Measurements from ENCODE around the gene NNMT. TPM values are rescaled to one million over a fixed set of nuclear protein-coding genes. Genes with fewer than 3 reads are reported as not detected.

NNMT gene
- total RNA-seq, 2 donors from 2014 or later = 83.7 to 240 TPM

DNA sequence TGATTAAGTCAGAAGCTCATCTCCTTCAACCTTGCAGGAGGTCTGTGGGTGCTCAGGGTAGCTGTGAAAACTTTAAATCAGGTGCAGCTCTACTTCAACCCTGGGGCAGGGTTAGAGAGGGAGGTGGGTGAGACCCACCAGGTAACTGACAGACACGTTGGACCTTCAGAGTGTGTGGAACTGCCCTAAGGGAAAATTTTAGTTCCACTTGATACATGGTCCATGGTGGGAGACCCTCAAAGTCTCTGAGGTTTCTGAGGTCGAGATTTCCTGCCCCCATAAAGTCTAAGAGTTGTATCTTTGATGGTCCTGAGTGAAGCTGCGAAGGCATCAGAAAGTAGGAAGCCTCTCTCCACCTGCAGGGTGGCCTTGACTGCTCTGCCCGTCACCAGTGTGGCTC lies 23.9 kb upstream of the NNMT start:
- DNase-seq (ENCODE audit: low spot score) = no peak
- H3K9me3 ChIP-seq = peaks cover 0 to 3% of the 10 kb centered on the region in 2 donors
- H3K36me3 ChIP-seq = peaks cover 5% of the 10 kb centered on the region
- H3K27me3 ChIP-seq = no peaks in the 10 kb centered on the region
- H3K27ac ChIP-seq = no peak overlapping the region
- H3K4me1 ChIP-seq = peaks cover 0 to 4% of the 10 kb centered on the region in 2 donors
- H3K4me3 ChIP-seq = no peak overlapping the region
- TF ChIP-seq, protein P1, sequence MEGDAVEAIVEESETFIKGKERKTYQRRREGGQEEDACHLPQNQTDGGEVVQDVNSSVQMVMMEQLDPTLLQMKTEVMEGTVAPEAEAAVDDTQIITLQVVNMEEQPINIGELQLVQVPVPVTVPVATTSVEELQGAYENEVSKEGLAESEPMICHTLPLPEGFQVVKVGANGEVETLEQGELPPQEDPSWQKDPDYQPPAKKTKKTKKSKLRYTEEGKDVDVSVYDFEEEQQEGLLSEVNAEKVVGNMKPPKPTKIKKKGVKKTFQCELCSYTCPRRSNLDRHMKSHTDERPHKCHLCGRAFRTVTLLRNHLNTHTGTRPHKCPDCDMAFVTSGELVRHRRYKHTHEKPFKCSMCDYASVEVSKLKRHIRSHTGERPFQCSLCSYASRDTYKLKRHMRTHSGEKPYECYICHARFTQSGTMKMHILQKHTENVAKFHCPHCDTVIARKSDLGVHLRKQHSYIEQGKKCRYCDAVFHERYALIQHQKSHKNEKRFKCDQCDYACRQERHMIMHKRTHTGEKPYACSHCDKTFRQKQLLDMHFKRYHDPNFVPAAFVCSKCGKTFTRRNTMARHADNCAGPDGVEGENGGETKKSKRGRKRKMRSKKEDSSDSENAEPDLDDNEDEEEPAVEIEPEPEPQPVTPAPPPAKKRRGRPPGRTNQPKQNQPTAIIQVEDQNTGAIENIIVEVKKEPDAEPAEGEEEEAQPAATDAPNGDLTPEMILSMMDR (IDR thresholded peaks at IDR 0.05) = no peak

DNA sequence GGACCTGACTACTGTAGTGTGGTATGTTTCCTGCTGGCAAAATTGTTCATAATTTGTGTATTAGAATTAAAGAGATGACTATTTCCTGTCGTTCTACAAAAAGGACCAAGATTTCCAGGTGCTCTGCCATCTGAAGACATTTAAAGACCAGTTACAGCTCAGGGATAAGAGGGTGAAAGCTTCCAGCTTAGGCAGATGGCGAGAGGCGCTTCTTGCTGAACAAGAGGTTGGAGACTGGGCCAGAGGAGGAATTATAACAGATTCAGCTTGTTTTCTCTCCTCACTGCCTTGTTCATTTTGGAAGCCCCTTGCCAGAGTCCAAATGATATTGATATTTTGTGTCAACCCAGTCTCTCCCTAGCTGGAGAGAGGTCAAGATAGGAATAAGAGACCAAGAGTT lies 23.1 kb upstream of the NNMT start:
- no peak overlapping the region for H3K27ac ChIP-seq
- H3K9me3 ChIP-seq = peaks cover 0 to 3% of the 10 kb centered on the region in 2 donors
- H3K36me3 ChIP-seq = peaks cover 5% of the 10 kb centered on the region
- no peaks in the 10 kb centered on the region for H3K27me3 ChIP-seq
- no peak overlapping the region for H3K4me3 ChIP-seq
- no peak for DNase-seq (ENCODE audit: low spot score)
- TF ChIP-seq, protein P1 (IDR thresholded peaks at IDR 0.05) = no peak
- peaks cover 0 to 4% of the 10 kb centered on the region in 2 donors for H3K4me1 ChIP-seq

DNA sequence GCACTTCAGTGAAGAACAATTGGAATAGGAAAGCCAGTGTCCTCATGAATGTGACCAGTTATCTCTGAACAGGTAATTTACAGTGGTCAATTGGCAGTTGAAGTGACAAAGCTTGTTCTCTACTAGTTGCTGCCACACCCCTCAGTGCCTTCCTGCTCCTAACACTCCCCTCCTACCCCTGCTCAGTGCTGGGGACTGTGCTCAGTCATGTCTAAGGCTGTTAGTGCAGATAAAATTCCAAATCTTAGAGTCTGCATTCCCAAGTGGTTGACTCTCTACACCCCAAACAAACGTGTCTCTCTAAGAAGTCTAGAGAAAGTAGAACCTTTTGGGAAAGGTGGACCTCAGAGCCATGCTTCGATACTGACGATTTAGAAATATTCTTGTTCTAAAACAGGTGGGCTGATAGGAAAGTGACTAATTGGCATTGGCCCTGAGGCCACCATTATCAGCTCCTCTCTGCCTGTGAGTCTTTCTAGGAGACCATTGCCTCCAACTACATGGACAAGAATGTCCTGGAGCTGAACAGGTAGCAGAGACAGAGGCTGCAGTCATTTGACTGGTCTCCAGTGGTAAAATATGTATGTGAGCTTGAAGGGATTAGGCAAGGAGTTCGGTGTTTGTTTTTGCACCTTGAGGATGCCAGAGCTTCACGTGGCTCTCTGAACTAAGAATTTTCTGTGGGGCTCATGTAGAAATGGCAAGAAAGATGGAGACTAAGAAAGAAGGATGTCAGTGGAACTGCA lies 22.1 kb upstream of the NNMT start:
- Histone ChIP-seq H3K27me3 (no peaks in the 10 kb centered on the region), H3K9me3 (peaks cover 0 to 3% of the 10 kb centered on the region in 2 donors), H3K4me3 (no peak overlapping the region), H3K27ac (peak overlapping the region; percentile 19 to 66), H3K4me1 (peaks cover 0 to 4% of the 10 kb centered on the region in 2 donors), H3K36me3 (peaks cover 5% of the 10 kb centered on the region)
- DNase-seq (ENCODE audit: low spot score) = no peak
- TF ChIP-seq, protein P1 (IDR thresholded peaks at IDR 0.05) = no peak

DNA sequence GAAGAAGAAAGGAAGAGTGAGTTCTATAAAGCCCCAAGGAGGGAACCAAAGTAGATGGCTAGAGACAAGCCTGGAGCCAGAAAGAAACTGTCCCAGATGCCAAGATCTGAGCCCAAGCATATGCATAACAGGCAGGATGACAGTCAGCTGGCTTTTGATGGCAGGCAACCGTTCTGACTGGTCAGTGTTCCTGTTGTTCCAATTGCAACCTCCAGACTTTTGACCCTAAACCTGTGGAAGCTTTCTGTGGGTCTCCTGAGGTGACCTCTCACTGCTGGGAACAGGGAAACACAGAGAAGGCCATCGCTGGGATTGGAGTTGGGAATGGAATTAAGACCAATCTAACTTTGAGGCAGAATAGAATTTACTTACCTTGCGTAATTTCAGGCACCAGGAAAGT lies 21.6 kb upstream of the NNMT start:
- H3K27me3 ChIP-seq = no peaks in the 10 kb centered on the region
- H3K4me3 ChIP-seq = no peak overlapping the region
- H3K36me3 ChIP-seq = peaks cover 5% of the 10 kb centered on the region
- no peaks in the 10 kb centered on the region for H3K4me1 ChIP-seq
- no peak for DNase-seq (ENCODE audit: low spot score)
- TF ChIP-seq, protein P1 (IDR thresholded peaks at IDR 0.05) = no peak
- peak overlapping the region; percentile 19 to 66 for H3K27ac ChIP-seq
- peaks cover 0 to 3% of the 10 kb centered on the region in 2 donors for H3K9me3 ChIP-seq

DNA sequence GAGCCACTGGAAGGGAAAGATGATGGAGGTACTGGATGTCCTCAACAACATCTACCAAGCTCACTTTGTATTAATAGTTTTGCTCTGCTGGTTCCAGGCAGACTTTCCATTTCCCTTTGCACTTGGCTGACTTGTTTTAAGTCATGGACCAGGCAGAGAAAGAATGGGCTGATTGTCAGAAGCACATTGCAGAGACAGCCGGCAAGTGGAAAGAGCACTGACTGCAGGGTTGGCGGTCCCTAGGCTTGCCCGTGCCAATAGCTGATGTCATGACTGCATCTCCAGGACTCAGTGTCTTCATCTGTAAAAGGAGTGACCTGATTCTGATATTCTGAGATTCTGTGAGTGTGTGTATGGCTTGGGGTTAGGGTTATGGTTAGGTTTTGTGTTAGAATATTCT lies 20.9 kb upstream of the NNMT start:
- Histone ChIP-seq H3K4me1 (peaks cover 0 to 2% of the 10 kb centered on the region in 2 donors), H3K4me3 (no peak overlapping the region), H3K27me3 (no peaks in the 10 kb centered on the region), H3K27ac (peak overlapping the region in 1 of 2 donors; percentile 66), H3K36me3 (peaks cover 3% of the 10 kb centered on the region), H3K9me3 (peaks cover 0 to 2% of the 10 kb centered on the region in 2 donors)
- DNase-seq (ENCODE audit: low spot score) = no peak
- TF ChIP-seq, protein P1 (IDR thresholded peaks at IDR 0.05) = no peak

All from right atrium auricular region (tissue), 2 donors.